OCI-LY1 (cell line): ENCODE results near the gene GLIS1.

Experiments used
- H2AFZ ChIP-seq: fragments of 200-600 bp; sonication (generic), shearing (Covaris generic); 2 replicates; pipeline ENCODE4 v1.6.0; 2014; ENCODE audit warnings: antibody characterized with exemption, mild to moderate bottlenecking, low read length
- H3F3A ChIP-seq: fragments of 200-600 bp; sonication (generic), shearing (Covaris generic); 2 replicates; pipeline ENCODE4 v1.6.0; 2014; ENCODE audit warnings: mild to moderate bottlenecking, antibody characterized with exemption, low read length, moderate library complexity; ENCODE audit not compliant: insufficient read depth
- H3K27ac ChIP-seq: fragments of 200-600 bp; sonication (generic); 2 replicates; pipeline ENCODE4 v1.5.1; 2014; ENCODE audit warnings: low read length, mixed run types, mild to moderate bottlenecking, low read depth; ENCODE audit not compliant: poor library complexity, severe bottlenecking
- H3K27me3 ChIP-seq: fragments of 200-600 bp; sonication (generic); 2 replicates; pipeline ENCODE4 v1.6.0; 2014; ENCODE audit warnings: antibody characterized with exemption, mild to moderate bottlenecking, low read length, moderate library complexity; ENCODE audit not compliant: insufficient read depth
- H3K36me3 ChIP-seq: fragments of 200-600 bp; sonication (generic); 2 replicates; pipeline ENCODE4 v1.6.1; 2014; ENCODE audit warnings: mild to moderate bottlenecking, antibody characterized with exemption, low read length, moderate library complexity, mixed read lengths; ENCODE audit not compliant: insufficient read depth
- H3K4me1 ChIP-seq: fragments of 200-600 bp; sonication (generic); 2 replicates; pipeline ENCODE4 v1.5.1; 2014; ENCODE audit warnings: mild to moderate bottlenecking, low read length, moderate library complexity; ENCODE audit not compliant: insufficient read depth, severe bottlenecking
- H3K4me2 ChIP-seq: fragments of 200-600 bp; sonication (generic), shearing (Covaris generic); 2 replicates; pipeline ENCODE4 v1.6.1; 2014; ENCODE audit warnings: low read length
- H3K4me3 ChIP-seq: fragments of 200-600 bp; sonication (generic); 2 replicates; pipeline ENCODE4 v1.5.1; 2014; ENCODE audit warnings: low read length, low read depth, mild to moderate bottlenecking, mixed read lengths; ENCODE audit not compliant: poor library complexity, severe bottlenecking
- H3K79me2 ChIP-seq: fragments of 200-600 bp; shearing (Covaris generic); 2 replicates; pipeline ENCODE4 v1.6.1; 2016; ENCODE audit warnings: mixed run types, low read length, mixed read lengths; ENCODE audit not compliant: insufficient read depth
- H3K9ac ChIP-seq: fragments of 200-600 bp; sonication (generic), shearing (Covaris generic); 2 replicates; pipeline ENCODE4 v1.6.1; 2014; ENCODE audit warnings: mild to moderate bottlenecking, low read length, mixed read lengths
- H3K9me2 ChIP-seq: fragments of 200-600 bp; sonication (generic), shearing (Covaris generic); 2 replicates; pipeline ENCODE4 v1.6.1; 2014; ENCODE audit warnings: low read depth, mild to moderate bottlenecking, low read length, mixed read lengths
- H3K9me3 ChIP-seq: fragments of 200-600 bp; shearing (Covaris generic); 2 replicates; pipeline ENCODE4 v1.6.1; 2014; ENCODE audit warnings: low read length, mixed read lengths
- H4K20me1 ChIP-seq: fragments of 200-600 bp; sonication (generic), shearing (Covaris generic); 2 replicates; pipeline ENCODE4 v1.6.0; 2016; ENCODE audit warnings: mild to moderate bottlenecking, low read length; ENCODE audit not compliant: insufficient read depth
- CTCF ChIP-seq: fragments of 200-600 bp; sonication (generic), shearing (Covaris generic); IDR thresholded peaks from 2 replicates; pipeline ENCODE4 v1.5.1; 2017; ENCODE audit warnings: mild to moderate bottlenecking, antibody characterized with exemption, low read length, moderate library complexity, mixed read lengths
- EZH2 ChIP-seq: fragments of 200-600 bp; sonication (generic), shearing (Covaris generic); IDR thresholded peaks from 2 replicates; pipeline ENCODE4 v1.8.0; 2017; ENCODE audit warnings: borderline replicate concordance, mixed run types, mild to moderate bottlenecking, antibody characterized with exemption, low read length, moderate library complexity, mixed read lengths

GLIS1 gene

GRCh38 chr1:53554592-53555305 is 184.2 kb downstream of the GLIS1 start:
- Histone ChIP-seq H2AFZ (no peak overlapping the region), H3K9ac (no peak overlapping the region), H3K4me1 (no peaks in the 10 kb centered on the region), H3K4me2 (no peak overlapping the region), H3K36me3 (no peaks in the 10 kb centered on the region), H3K9me2 (no peaks in the 10 kb centered on the region), H3K27me3 (peaks cover 4% of the 10 kb centered on the region), H3F3A (no peaks in the 10 kb centered on the region), H4K20me1 (no peaks in the 10 kb centered on the region), H3K79me2 (no peaks in the 10 kb centered on the region), H3K27ac (no peak overlapping the region), H3K4me3 (no peak overlapping the region), H3K9me3 (no peaks in the 10 kb centered on the region)
- TF ChIP-seq EZH2 (no peak), CTCF (no peak)

- Histone ChIP-seq H3K9me2 (no peaks in the 10 kb centered on the region), H4K20me1 (no peaks in the 10 kb centered on the region), H3K4me3 (no peak overlapping the region), H3K27ac (no peak overlapping the region), H3K36me3 (no peaks in the 10 kb centered on the region), H3F3A (no peaks in the 10 kb centered on the region), H3K9ac (no peak overlapping the region), H3K27me3 (peaks cover 4% of the 10 kb centered on the region), H3K79me2 (no peaks in the 10 kb centered on the region), H2AFZ (no peak overlapping the region), H3K4me1 (no peaks in the 10 kb centered on the region), H3K9me3 (no peaks in the 10 kb centered on the region), H3K4me2 (no peak overlapping the region)
- no peak for TF ChIP-seq CTCF
- TF ChIP-seq EZH2: no peak
Measured at GRCh38 chr1:53553734-53554509, 185.0 kb downstream of the GLIS1 start.

- TF ChIP-seq EZH2 (no peak), CTCF (no peak)
- Histone ChIP-seq H3K27ac (no peak overlapping the region), H3K4me3 (no peak overlapping the region), H3K36me3 (no peaks in the 10 kb centered on the region), H3K4me1 (no peaks in the 10 kb centered on the region), H3K79me2 (no peaks in the 10 kb centered on the region), H3K9me3 (no peaks in the 10 kb centered on the region), H4K20me1 (no peaks in the 10 kb centered on the region), H3K9me2 (no peaks in the 10 kb centered on the region), H3K27me3 (peaks cover 4% of the 10 kb centered on the region), H2AFZ (no peak overlapping the region), H3K4me2 (no peak overlapping the region), H3F3A (no peaks in the 10 kb centered on the region), H3K9ac (no peak overlapping the region)
Measured at GRCh38 chr1:53552981-53553733, 185.8 kb downstream of the GLIS1 start.
